Inferior parietal cortex (tissue), 1 donor: ENCODE measurements around the gene CDKN1C.

ENCODE experiments used
- DNase-seq: peaks from one replicate; pipeline ENCODE4 v3.0.0-alpha.2; 2016; ENCODE audit errors: extremely low spot score

CDKN1C gene

DNA sequence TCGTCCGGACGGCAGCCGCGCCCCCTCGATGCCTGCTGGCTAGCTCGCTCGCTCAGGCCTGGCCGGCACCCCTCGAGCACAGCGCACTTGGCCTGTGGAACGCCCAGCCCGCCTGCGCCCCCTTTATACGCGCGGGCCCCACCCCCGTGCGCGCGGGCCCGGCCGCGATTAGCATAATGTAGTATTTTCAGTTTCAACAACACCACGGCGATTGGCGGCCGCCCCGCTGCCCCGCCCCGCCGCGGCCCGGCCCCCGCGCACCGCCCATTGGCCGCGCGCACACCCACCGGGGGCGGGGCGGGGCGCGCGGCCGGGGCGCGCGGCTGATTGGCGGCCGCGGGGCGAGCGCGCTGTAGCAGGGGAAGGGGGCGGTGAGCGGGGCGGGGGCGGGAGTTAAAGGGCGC lies at the start of gene CDKN1C:
TSS of gene CDKN1C (minus strand) at position 98 of the 404 bp plus-strand sequence. CDS start 319 bp downstream, outside the sequence.
- DNase-seq: peak; percentile 82

DNA sequence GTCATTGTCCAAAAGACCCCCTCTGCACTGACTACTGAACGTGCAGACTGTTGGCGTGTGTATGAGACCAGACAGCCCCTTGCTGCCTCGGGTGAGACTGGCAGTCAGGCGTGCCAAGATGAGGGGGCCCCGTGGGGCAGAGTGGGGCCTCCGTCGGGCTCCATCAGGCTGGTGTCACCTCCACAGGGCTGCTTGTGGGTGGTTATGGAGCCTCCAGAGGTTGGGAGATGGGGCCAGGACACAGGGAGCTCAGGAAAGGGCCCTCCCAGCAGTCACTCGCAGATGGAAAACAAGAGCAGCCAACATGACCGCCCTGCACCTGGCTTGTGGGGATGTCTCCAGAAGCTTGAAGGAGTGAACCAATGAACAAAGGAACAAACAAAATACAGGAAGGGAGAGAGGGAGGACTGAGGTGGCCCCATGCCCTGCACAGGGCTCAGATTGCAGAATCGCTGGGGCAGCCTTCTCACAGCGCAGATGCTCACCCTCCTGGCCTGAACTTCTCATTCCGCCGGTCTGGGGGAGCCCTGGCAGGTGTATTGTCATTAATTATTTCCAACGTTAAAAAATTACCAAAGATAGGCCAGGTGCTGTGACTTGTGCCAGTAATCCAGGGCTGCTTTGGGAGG lies 49.1 kb upstream of the CDKN1C start:
- DNase-seq: no peak

- DNase-seq: no peak
Observed at GRCh38 chr11:2934021-2934550, 48.5 kb upstream of the CDKN1C start.

DNA sequence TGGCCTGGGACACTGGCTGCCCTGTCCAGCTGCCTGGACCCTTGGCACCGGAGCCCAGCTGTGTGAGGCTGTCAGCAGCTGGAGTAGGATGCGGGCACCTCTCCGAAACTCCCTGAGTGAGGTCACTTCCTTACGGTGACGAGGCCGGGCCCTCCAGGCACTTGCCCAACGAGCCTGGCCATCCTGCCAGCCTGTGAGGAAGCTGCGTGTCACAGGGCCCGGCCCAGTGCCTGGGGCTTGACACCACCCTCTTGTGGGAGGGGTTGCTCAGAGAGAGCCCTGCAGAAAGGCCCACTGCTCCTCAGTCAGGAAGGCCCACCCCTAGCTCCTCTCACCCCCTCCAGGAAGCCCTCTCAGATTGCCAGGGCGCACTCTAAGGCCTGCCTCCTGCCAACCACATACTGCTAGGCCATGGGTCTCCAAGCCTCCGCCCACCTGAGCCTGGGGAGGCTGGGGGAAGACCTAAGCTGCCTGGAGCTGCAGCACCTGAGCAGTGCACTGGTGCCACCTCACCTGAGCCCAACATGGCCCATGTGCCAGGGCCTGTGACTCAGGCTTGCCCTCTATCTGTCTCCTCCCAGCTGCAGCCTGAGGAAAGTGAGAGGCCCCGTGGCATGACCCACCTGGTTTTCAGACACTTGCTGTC lies 47.9 kb upstream of the CDKN1C start:
- no peak for DNase-seq

DNA sequence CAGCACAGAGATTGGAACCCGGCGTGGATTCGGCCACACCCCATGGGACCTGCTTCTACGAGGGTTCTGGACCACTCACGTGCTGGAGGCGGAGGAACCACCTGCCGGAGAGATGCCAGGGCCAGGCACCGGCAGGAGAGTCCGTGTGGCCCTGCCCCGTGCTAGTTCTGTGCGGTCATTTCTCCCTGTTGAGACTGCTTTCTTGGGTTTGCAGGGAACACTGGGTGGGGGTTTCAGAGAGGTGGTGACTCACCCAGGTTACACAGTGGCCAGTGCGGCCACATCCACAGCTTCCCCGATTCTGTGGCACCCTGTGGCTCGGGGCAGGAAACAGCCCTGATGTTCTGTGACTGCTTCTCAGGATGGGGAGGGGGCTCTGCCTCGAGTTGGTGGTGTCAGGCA lies 47.3 kb upstream of the CDKN1C start:
- no peak for DNase-seq

GRCh38 chr11:2931771-2932738 lies 46.5 kb upstream of the CDKN1C start:
- DNase-seq: no peak

- no peak for DNase-seq
Observed at GRCh38 chr11:2931420-2931746, 45.8 kb upstream of the CDKN1C start.

DNA sequence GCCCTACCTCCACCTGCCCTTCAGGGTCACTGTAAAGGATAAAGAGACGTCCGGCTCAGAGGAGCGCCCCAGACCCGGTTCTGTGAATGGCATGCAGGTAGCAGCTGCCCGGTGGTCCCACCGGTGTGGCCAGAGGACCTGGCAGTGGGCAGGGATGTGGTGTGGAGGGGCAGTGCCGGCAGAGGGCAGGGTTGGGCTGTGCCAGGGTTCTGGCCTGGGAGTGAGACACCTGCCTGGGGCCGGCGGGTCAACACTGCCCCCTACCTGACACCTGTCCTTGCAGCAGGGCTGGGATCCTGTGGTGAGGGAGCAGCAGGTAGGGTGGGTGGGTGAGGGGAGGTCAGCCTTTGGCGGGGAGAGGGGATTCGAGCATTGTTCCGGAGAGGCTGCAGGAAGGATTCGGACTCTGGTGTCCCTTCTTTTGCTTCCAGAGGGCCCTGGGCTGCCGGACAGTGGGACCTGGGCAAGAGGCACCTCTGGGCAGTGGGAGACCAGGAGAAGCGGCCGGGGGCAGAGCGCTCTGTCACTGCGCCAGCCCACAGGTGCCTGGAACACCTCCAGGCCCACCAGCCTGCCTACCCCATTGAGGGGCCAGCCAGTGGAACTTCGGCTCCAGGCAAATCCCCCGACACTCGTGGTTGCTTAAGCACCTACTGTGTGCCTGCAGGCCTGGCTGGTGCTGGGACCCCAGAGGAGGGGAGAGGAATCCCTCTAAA lies 45.3 kb upstream of the CDKN1C start:
- no peak for DNase-seq

DNA sequence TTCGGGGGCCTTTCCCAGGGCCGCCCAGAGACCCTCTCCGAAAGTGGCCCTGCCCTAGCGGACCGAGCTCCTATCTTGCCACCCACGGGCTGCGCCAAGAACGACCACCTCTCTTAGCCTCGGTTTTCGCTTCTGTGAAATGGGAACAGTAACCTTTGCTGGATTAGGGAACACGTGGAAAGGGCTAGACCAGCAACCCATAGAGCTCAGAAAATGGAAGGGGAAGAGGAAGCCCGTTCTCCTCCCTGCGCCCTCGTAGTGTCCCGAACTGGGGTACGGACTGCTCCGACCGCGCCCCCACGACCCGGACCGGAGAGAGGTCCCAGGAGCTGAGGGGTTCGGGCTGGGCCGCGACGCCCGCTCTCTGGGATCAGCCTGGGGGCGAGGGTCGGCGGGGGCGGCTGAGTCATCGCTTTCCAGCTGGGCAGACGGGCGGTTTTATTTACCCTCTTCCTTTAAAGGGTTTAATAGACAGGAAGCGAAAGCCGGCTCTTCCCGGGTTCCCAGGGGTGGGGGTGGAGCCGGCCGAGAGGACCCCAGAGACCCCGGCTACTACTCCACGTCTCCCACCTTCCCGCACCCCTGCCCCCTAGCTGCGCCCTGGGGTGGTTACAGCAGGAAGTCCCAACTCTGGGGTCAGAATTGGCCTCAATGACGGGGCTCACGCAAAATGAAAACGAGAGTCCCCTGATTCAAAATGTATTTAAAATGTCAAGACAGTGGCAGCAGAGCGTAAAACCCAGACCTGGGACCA lies 44.6 kb upstream of the CDKN1C start:
- no peak for DNase-seq

- no peak for DNase-seq
Observed at GRCh38 chr11:2929531-2929949, 44.0 kb upstream of the CDKN1C start.

- no peak for DNase-seq
Observed at GRCh38 chr11:2928605-2929530, 43.3 kb upstream of the CDKN1C start, which contains the start of gene PHLDA2. PHLDA2 (minus strand) TSS chr11:2929420; CDS start chr11:2929364, 56 bp downstream.

DNA sequence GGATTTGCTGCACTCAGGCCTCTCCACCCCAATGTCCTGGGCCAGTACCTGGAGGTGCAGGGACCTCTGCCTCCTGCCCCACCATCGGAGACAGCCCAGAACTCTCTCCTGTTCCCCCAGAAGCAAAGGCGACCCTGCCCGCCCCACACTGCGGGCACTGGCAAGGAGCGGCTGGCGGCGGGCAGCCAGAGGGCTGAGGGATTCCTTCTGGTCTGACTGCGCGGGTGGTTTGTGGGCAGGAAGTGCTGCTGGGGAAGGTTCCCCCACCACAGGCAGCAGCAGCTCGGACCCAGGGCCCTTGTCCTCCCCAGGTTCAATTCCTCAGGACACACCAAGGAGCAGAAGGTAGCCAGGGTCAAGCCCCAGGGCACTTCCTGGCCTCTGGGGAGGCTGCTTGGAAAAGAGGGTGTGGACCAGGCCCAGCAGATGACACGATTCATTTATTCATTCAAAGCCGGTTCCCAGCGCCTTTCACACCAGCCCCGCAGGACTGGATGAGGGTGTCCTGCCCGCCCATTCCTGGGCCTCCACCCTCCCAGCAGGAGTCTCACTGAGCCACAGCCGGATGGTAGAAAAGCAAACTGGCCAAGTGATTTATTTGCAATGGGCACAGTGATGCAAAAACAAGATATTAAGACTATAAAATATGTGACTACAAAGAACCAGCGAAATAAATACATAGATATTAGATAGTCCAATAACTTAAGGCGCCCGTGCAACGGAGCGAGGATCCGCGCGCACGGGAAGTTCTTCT lies 42.5 kb upstream of the CDKN1C start:
- no peak for DNase-seq

DNA sequence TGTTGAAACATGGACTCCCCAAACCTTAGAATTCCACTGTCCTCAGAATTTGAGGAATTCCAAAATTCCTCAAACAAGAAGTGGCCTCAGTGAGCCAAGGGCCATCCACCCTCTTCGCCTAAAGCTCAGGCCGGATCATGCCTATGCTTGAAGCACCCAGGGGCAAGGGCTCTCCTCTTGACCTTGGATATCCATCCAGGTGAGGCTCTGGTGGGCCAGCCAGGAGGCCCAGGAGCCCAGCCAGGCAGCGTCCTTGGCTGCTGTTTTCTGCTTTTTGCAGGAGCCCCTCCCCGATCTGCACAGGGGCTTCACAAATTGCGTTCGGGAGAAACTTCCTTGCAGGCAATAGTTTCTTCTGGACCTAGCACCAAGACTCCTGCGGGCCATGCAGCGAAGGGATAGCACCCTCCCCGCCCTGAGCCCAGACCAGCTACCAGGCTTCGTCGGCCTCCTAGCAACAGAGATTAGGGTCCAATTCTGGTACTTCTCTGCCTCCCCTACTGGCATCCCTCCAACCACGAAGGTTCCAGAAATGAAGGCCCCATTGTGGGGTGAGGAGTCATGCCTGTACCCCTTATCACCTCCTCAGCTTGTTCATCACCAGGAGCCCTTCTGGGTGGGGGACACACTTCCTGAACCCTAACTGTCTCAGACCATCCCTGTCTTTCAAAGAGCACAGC lies 41.7 kb upstream of the CDKN1C start:
- no peak for DNase-seq

DNA sequence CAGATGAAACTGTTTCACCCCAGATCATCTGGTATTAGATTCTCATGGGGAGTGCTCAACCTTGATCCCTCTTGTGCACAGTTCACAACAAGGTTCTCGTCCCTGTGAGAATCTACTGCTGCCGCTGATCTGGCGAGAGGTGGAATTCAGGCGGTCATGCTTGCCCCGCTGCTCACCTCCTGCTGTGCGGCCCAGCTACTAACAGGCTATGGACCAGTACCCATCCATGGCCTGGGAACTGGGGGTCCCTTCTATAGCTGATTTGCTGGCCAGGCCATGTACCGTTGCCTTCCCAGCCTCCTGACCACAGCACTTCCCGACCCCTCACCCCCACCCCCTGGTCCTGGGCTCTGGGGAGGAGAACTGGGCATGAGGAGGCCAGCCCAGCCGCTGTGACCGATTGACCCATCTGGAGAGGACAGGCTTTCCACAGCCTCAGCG lies 41.1 kb upstream of the CDKN1C start:
- no peak for DNase-seq

DNA sequence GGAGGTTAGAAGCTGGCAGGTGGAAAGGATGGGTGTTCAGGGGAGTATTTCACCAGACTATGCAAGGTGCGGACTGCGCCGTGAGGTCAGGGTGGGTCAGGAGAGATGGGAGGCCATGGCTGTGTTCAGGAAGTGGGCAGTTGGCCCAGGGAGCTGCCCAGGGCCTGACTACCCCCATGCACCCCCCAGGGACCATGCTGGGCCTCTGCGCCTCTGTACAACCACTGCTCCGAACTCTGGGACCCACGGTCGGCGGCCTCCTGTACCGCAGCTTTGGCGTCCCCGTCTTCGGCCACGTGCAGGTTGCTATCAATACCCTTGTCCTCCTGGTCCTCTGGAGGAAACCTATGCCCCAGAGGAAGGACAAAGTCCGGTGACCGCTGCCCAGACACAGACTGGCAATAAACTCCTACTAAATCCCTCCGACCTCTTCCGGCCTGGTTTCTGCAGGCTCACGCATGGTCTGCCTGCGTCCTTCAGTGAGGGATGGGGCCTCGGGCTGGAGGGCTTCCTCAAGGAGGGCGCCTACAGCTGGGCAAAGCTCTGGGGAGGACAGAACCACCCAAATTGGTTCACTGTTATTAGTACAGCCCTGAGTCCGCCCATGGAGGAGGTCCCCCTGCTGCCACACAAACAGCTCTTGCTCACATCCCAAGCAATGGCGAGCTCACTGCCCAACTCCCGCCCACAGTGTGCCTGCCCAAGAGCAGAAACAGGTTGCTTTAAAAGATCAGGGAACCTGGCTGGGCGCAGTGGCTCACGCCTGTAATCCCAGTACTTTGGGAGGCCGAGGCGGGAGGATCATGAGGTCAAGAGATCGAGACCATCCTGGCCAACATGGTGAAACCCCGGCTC lies 39.5 kb upstream of the CDKN1C start:
- DNase-seq: no peak

- no peak for DNase-seq
Observed at GRCh38 chr11:2924381-2924780, 38.8 kb upstream of the CDKN1C start.
